ENCODE data around the gene CSK. TPM values are rescaled to one million over a fixed set of nuclear protein-coding genes. Genes with fewer than 3 reads are reported as not detected.

CSK gene
- total and polyA plus RNA-seq, 2 experiments from 2014 or later = 11.0 to 18.0 TPM

DNA sequence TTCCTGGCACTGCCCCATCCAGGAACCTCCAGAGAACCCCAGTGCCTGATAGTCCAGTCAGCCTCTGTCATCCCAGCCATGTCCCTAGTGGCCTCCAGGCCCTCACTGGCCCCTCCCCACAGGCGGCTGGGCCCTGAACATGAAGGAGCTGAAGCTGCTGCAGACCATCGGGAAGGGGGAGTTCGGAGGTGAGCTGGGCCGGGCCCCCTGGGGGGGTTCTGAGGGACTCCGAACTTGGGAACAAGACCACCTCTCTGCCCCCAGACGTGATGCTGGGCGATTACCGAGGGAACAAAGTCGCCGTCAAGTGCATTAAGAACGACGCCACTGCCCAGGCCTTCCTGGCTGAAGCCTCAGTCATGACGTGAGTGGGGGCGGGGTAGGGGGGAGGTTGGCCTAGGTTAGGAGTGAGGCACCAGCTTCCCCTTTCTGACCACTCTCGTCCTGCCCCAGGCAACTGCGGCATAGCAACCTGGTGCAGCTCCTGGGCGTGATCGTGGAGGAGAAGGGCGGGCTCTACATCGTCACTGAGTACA is 18.7 kb downstream of the CSK start:
- 88 to 89% methylated on average over 18 to 20 of the region's 20 CpGs for WGBS, 2 experiments (ENCODE audit: low coverage in 1 of 2, low lambda C conversion rate in 2 of 2, missing lambda C conversion rate in 2 of 2)
- Histone ChIP-seq H3K27me3 (replicated peaks; ENCODE audit: insufficient read depth) (no peaks in the 10 kb centered on the region), H3K79me2 (ENCODE audit: insufficient read depth) (peaks cover 26% of the 10 kb centered on the region), H3K4me3 (no peak overlapping the region), H3K9me2 (ENCODE audit: insufficient read depth) (no peaks in the 10 kb centered on the region), H3K4me2 (ENCODE audit: unreplicated experiment) (no peak overlapping the region), H3K36me3 (ENCODE audit: low read depth) (0 out of 2 replicates have a peak, but pooled peaks cover 5% of the 10 kb centered on the region), H3K27ac (no peak overlapping the region), H3K9ac (no peak overlapping the region), H4K20me1 (ENCODE audit: insufficient read depth) (no peaks in the 10 kb centered on the region), H3K9me3 (ENCODE audit: low read depth) (no peaks in the 10 kb centered on the region), H3F3A (ENCODE audit: insufficient read depth) (no peaks in the 10 kb centered on the region), H2AFZ (no peak overlapping the region), H3K4me1 (ENCODE audit: insufficient read depth) (no peaks in the 10 kb centered on the region)
- no peak for DNase-seq
- in situ Hi-C loops (cut with MboI) = no loop called here
- TF ChIP-seq EZH2 (IDR thresholded peaks at IDR 0.05; ENCODE audit: insufficient read depth, poor library complexity, severe bottlenecking) (no peak), EZH2phosphoT487 (IDR thresholded peaks at IDR 0.05; ENCODE audit: insufficient read depth, low read depth) (no peak)

DNA sequence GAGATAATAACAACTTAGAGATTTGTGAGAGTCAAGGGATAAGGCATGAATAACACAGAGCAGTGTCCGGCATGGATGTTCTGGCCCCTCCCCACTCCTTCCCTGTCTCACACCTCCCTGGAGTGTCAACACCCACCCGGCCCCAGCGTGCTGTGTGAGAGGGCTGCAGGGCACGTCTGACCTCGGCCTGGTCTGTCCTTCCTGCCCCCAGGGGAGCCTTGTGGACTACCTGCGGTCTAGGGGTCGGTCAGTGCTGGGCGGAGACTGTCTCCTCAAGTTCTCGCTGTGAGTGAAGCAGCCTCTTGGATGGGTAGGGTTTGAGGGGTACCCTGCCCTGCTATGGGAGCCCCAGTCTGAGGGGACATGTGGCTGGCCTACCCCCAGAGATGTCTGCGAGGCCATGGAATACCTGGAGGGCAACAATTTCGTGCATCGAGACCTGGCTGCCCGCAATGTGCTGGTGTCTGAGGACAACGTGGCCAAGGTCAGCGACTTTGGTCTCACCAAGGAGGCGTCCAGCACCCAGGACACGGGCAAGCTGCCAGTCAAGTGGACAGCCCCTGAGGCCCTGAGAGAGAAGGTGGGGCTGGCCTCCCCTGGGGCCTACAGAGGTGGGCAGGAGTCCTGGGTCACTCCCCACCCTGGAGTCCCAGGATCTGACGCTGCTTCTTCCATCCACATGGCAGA is 19.6 kb downstream of the CSK start:
- Histone ChIP-seq H3K27ac (no peak overlapping the region), H3K79me2 (ENCODE audit: insufficient read depth) (peaks cover 18% of the 10 kb centered on the region), H3K4me1 (ENCODE audit: insufficient read depth) (no peaks in the 10 kb centered on the region), H3K4me3 (no peak overlapping the region), H3K9me2 (ENCODE audit: insufficient read depth) (no peaks in the 10 kb centered on the region), H4K20me1 (ENCODE audit: insufficient read depth) (no peaks in the 10 kb centered on the region), H3K4me2 (ENCODE audit: unreplicated experiment) (no peak overlapping the region), H3K36me3 (ENCODE audit: low read depth) (0 out of 2 replicates have a peak, but pooled peaks cover 5% of the 10 kb centered on the region), H3K9ac (no peak overlapping the region), H3F3A (ENCODE audit: insufficient read depth) (no peaks in the 10 kb centered on the region), H3K27me3 (replicated peaks; ENCODE audit: insufficient read depth) (no peaks in the 10 kb centered on the region), H3K9me3 (ENCODE audit: low read depth) (no peaks in the 10 kb centered on the region), H2AFZ (no peak overlapping the region)
- DNase-seq = no peak
- TF ChIP-seq EZH2phosphoT487 (IDR thresholded peaks at IDR 0.05; ENCODE audit: insufficient read depth, low read depth) (no peak), EZH2 (IDR thresholded peaks at IDR 0.05; ENCODE audit: insufficient read depth, poor library complexity, severe bottlenecking) (no peak)
- WGBS, 2 experiments (ENCODE audit: low coverage in 1 of 2, low lambda C conversion rate in 2 of 2, missing lambda C conversion rate in 2 of 2) = 94 to 97% methylated on average over 18 of the region's 18 CpGs
- in situ Hi-C loops (cut with MboI) = no loop called here

DNA sequence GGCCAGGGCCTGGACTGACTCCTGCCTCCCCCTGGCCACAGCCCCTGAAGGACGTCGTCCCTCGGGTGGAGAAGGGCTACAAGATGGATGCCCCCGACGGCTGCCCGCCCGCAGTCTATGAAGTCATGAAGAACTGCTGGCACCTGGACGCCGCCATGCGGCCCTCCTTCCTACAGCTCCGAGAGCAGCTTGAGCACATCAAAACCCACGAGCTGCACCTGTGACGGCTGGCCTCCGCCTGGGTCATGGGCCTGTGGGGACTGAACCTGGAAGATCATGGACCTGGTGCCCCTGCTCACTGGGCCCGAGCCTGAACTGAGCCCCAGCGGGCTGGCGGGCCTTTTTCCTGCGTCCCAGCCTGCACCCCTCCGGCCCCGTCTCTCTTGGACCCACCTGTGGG is 20.4 kb downstream of the CSK start:
- Histone ChIP-seq H3K9me3 (ENCODE audit: low read depth) (no peaks in the 10 kb centered on the region), H3K4me3 (no peak overlapping the region), H3K9ac (no peak overlapping the region), H2AFZ (no peak overlapping the region), H4K20me1 (ENCODE audit: insufficient read depth) (no peaks in the 10 kb centered on the region), H3K4me2 (ENCODE audit: unreplicated experiment) (no peak overlapping the region), H3F3A (ENCODE audit: insufficient read depth) (no peaks in the 10 kb centered on the region), H3K27ac (no peak overlapping the region), H3K36me3 (ENCODE audit: low read depth) (0 out of 2 replicates have a peak, but pooled peaks cover 5% of the 10 kb centered on the region), H3K4me1 (ENCODE audit: insufficient read depth) (no peaks in the 10 kb centered on the region), H3K79me2 (ENCODE audit: insufficient read depth) (peaks cover 9% of the 10 kb centered on the region; the same call in 1 of the 2 replicates), H3K27me3 (replicated peaks; ENCODE audit: insufficient read depth) (no peaks in the 10 kb centered on the region), H3K9me2 (ENCODE audit: insufficient read depth) (no peaks in the 10 kb centered on the region)
- no peak for TF ChIP-seq EZH2phosphoT487 (IDR thresholded peaks at IDR 0.05; ENCODE audit: insufficient read depth, low read depth)
- no peak for TF ChIP-seq EZH2 (IDR thresholded peaks at IDR 0.05; ENCODE audit: insufficient read depth, poor library complexity, severe bottlenecking)
- 86 to 97% methylated on average over 13 to 20 of the region's 20 CpGs for WGBS, 2 experiments (ENCODE audit: low coverage in 1 of 2, low lambda C conversion rate in 2 of 2, missing lambda C conversion rate in 2 of 2)
- in situ Hi-C loops (cut with MboI) = no loop called here
- no peak for DNase-seq

DNA sequence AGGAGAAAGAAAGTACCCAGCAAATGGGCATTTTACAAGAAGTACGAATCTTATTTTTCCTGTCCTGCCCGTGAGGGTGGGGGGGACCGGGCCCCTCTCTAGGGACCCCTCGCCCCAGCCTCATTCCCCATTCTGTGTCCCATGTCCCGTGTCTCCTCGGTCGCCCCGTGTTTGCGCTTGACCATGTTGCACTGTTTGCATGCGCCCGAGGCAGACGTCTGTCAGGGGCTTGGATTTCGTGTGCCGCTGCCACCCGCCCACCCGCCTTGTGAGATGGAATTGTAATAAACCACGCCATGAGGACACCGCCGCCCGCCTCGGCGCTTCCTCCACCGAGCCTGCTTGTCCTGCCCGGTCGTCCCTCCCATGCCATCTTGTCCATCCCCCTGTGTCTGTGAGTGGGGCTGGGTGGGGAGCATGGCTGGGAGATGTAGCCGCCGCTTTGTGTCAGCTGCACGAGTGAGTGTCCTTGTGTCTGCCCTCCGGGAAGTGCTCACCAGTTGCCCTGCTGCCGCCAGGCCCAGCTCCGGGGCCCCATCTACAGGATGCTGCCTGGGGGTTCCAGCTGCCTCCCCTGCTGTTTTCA is 21.1 kb downstream of the CSK start:
- Histone ChIP-seq H3K27ac (no peak overlapping the region), H4K20me1 (ENCODE audit: insufficient read depth) (no peaks in the 10 kb centered on the region), H3K4me1 (ENCODE audit: insufficient read depth) (no peaks in the 10 kb centered on the region), H3K27me3 (replicated peaks; ENCODE audit: insufficient read depth) (no peaks in the 10 kb centered on the region), H3K4me2 (ENCODE audit: unreplicated experiment) (no peak overlapping the region), H3K79me2 (ENCODE audit: insufficient read depth) (0 out of 2 replicates have a peak, but pooled peaks cover 3% of the 10 kb centered on the region), H3K36me3 (ENCODE audit: low read depth) (0 out of 2 replicates have a peak, but pooled peaks cover 5% of the 10 kb centered on the region), H3K9ac (no peak overlapping the region), H2AFZ (no peak overlapping the region), H3K9me2 (ENCODE audit: insufficient read depth) (no peaks in the 10 kb centered on the region), H3F3A (ENCODE audit: insufficient read depth) (no peaks in the 10 kb centered on the region), H3K4me3 (no peak overlapping the region), H3K9me3 (ENCODE audit: low read depth) (no peaks in the 10 kb centered on the region)
- WGBS, 2 experiments (ENCODE audit: low coverage in 1 of 2, low lambda C conversion rate in 2 of 2, missing lambda C conversion rate in 2 of 2) = 95 to 97% methylated on average over 31 of the region's 31 CpGs
- in situ Hi-C loops (cut with MboI) = no loop called here
- no peak for DNase-seq
- TF ChIP-seq EZH2phosphoT487 (IDR thresholded peaks at IDR 0.05; ENCODE audit: insufficient read depth, low read depth) (no peak), EZH2 (IDR thresholded peaks at IDR 0.05; ENCODE audit: insufficient read depth, poor library complexity, severe bottlenecking) (no peak)

Data from GM23248 (cell line).